Panc1 (cell line): ENCODE measurements around the gene KRT2. TPM values are rescaled to one million over a fixed set of nuclear protein-coding genes. Genes with fewer than 3 reads are reported as not detected.

ENCODE experiments used
- ATAC-seq: fragments of 200-7000 bp; cut with Tn5 transposase; 2 replicates; pipeline ENCODE4 v1.9.1; 2020; ENCODE audit warnings: mild to moderate bottlenecking, moderate library complexity
- BruUV-seq: library from RNA; stranded (reverse); fragments of 400-500 nt; replicated peaks from 2 replicates; lab custom pipeline; 2021; lab: Mats Ljungman, UMichigan
- CTCF ChIA-PET: fragments of 300-600 bp; sonication (Branson Sonifier 250); formaldehyde crosslinking; loops from one replicate; lab custom pipeline; 2022; ENCODE audit warnings: antibody characterized with exemption; lab: Charles Lee
- POLR2A ChIA-PET: fragments of 300-600 bp; sonication (Branson Sonifier 250); formaldehyde crosslinking; loops from one replicate; lab custom pipeline; 2022; ENCODE audit warnings: antibody characterized with exemption; lab: Charles Lee
- DNase-seq: peaks from one replicate; pipeline ENCODE4 v3.0.0-alpha.2; 2010; ENCODE audit warnings: low read depth, low spot score
- H3K27ac ChIP-seq: 2 replicates; pipeline ENCODE4 v1.5.1; 2011; ENCODE audit warnings: mild to moderate bottlenecking, low read length, inconsistent platforms
- H3K27me3 ChIP-seq: fragments of 200-500 bp; sonication (Bioruptor generic); 2 replicates; pipeline ENCODE4 v1.6.0; 2014; ENCODE audit warnings: low read length, inconsistent platforms; ENCODE audit not compliant: control insufficient read depth, insufficient read depth
- H3K36me3 ChIP-seq: fragments of 200-500 bp; sonication (Bioruptor generic); 2 replicates; pipeline ENCODE4 v1.5.1; 2014; ENCODE audit warnings: inconsistent platforms, mild to moderate bottlenecking, low read length, moderate library complexity; ENCODE audit not compliant: control insufficient read depth, insufficient read depth
- H3K4me1 ChIP-seq: 2 replicates; pipeline ENCODE4 v1.5.1; 2011; ENCODE audit warnings: inconsistent platforms, mild to moderate bottlenecking, low read length, moderate library complexity; ENCODE audit not compliant: control insufficient read depth, insufficient read depth
- H3K4me3 ChIP-seq, 2 experiments: 2 replicates each; pipeline ENCODE4 v1.5.1; 2011 to 2012; ENCODE audit warnings: low read depth in 2 of 2, low read length in 2 of 2, mild to moderate bottlenecking in 2 of 2, inconsistent platforms in 1 of 2, moderate library complexity in 1 of 2
- H3K9me3 ChIP-seq: fragments of 200-500 bp; sonication (Bioruptor generic); 2 replicates; pipeline ENCODE4 v1.5.1; 2014; ENCODE audit warnings: low read depth, mild to moderate bottlenecking, inconsistent platforms, low read length, moderate library complexity; ENCODE audit not compliant: control insufficient read depth, insufficient read depth
- CTCF ChIP-seq: fragments of 450-650 bp; IDR thresholded peaks from 2 replicates; pipeline ENCODE4 v1.5.1; 2017; ENCODE audit warnings: mild to moderate bottlenecking
- POLR2AphosphoS5 ChIP-seq: IDR thresholded peaks from 2 replicates; pipeline ENCODE4 v1.6.1; 2012; ENCODE audit warnings: mild to moderate bottlenecking, low read depth, low read length, moderate library complexity
- REST ChIP-seq, 2 experiments: IDR thresholded peaks; 2 replicates each; pipeline ENCODE4 v1.6.1; 2011 to 2012; ENCODE audit warnings: low read depth in 2 of 2, control low read depth in 1 of 2, low read length in 1 of 2, mild to moderate bottlenecking in 1 of 2, moderate library complexity in 1 of 2; ENCODE audit not compliant: insufficient read depth in 1 of 2
- SIN3A ChIP-seq: IDR thresholded peaks from 2 replicates; pipeline ENCODE4 v1.6.1; 2012; ENCODE audit warnings: low read depth, mild to moderate bottlenecking, low read length, moderate library complexity, borderline replicate concordance; ENCODE audit not compliant: insufficient read depth
- TCF7L2 ChIP-seq: IDR thresholded peaks from 2 replicates; pipeline ENCODE4 v1.6.1; 2011; ENCODE audit warnings: mild to moderate bottlenecking, low read depth, low read length, inconsistent platforms
- in situ Hi-C: cut with HindIII; loops from 2 replicates; pipeline ENCODE4 v1.10.0; 2016; ENCODE audit warnings: low sequenced_read_pairs, low pct_unique_long_range_greater_than_20kb
- intact Hi-C: fragments of 100-400 bp; cut with micrococcal nuclease; formaldehyde crosslinking; loops from one replicate; pipeline ENCODE4 v1.10.0; 2022; ENCODE audit not compliant: unreplicated experiment
- total RNA-seq: library from RNA; stranded (reverse); gene quantifications from one replicate; pipeline ENCODE4 v1.2.1, GENCODE V29; 2021; ENCODE audit not compliant: unreplicated experiment

Gene KRT2
- total RNA-seq, 1 experiment from 2014 or later: 0.33 TPM

GRCh38 chr12:52634266-52635056, 17.6 kb downstream of the KRT2 start:
- BruUV-seq: no TSS peak
- H3K4me1 ChIP-seq: no peaks in the 10 kb centered on the region
- ChIA-PET CTCF (no interaction called here), POLR2A (no interaction called here)
- in situ Hi-C loops (no loop called here), intact Hi-C loops (no loop called here)
- DNase-seq (no peak), ATAC-seq (no peak)
- TF ChIP-seq POLR2AphosphoS5: no peak
- no peak for TF ChIP-seq SIN3A
- TF ChIP-seq CTCF: no peak
- no peak for TF ChIP-seq REST (IDR thresholded peaks at IDR 0.05; ENCODE audit: insufficient read depth in 1 of 2, low read depth in 2 of 2, low read length in 1 of 2)
- TF ChIP-seq TCF7L2: no peak
- H3K36me3 ChIP-seq: no peaks in the 10 kb centered on the region
- no peaks in the 10 kb centered on the region for H3K9me3 ChIP-seq
- H3K4me3 ChIP-seq: no peak overlapping the region
- no peak overlapping the region for H3K27ac ChIP-seq
- peaks cover under 1% of the 10 kb centered on the region for H3K27me3 ChIP-seq

GRCh38 chr12:52633383-52633782, 18.6 kb downstream of the KRT2 start:
- no peaks in the 10 kb centered on the region for H3K27me3 ChIP-seq
- intact Hi-C loops: no loop called here
- H3K9me3 ChIP-seq: no peaks in the 10 kb centered on the region
- no peaks in the 10 kb centered on the region for H3K36me3 ChIP-seq
- H3K4me1 ChIP-seq: no peaks in the 10 kb centered on the region
- DNase-seq: no peak
- no peak for ATAC-seq
- BruUV-seq: no TSS peak
- H3K27ac ChIP-seq: no peak overlapping the region
- CTCF ChIA-PET: no interaction called here
- in situ Hi-C loops: no loop called here
- POLR2A ChIA-PET: no interaction called here
- H3K4me3 ChIP-seq: no peak overlapping the region
- TF ChIP-seq REST (IDR thresholded peaks at IDR 0.05; ENCODE audit: insufficient read depth in 1 of 2, low read depth in 2 of 2, low read length in 1 of 2) (no peak), POLR2AphosphoS5 (no peak), SIN3A (no peak), TCF7L2 (no peak), CTCF (no peak)
